NK-92 (cell line): ENCODE measurements around the gene MVK.

Source experiments
- DNase-seq: peaks from one replicate; lab custom pipeline; 2025; ENCODE audit not compliant: unreplicated experiment; lab: John Stamatoyannopoulos, UW

The MVK gene

GRCh38 chr12:109605599-109606228 is 32.1 kb downstream of the MVK start:
- DNase-seq = no peak

- no peak for DNase-seq
These were observed 32.9 kb downstream of the MVK start for GRCh38 chr12:109606320-109607028.

GRCh38 chr12:109607618-109608017 is 34.0 kb downstream of the MVK start:
- DNase-seq = no peak

GRCh38 chr12:109608270-109608669 is 34.7 kb downstream of the MVK start:
- no peak for DNase-seq

- no peak for DNase-seq
These were observed 35.2 kb downstream of the MVK start for GRCh38 chr12:109608793-109609192.

- DNase-seq = no peak
These were observed 35.7 kb downstream of the MVK start for GRCh38 chr12:109609342-109609741.

GRCh38 chr12:109610523-109610922 is 36.9 kb downstream of the MVK start:
- DNase-seq = no peak

- no peak for DNase-seq
These were observed 37.6 kb downstream of the MVK start for GRCh38 chr12:109611223-109611622.

- DNase-seq = no peak
These were observed 38.4 kb downstream of the MVK start for GRCh38 chr12:109612003-109612402.

- DNase-seq = no peak
These were observed 39.4 kb downstream of the MVK start for GRCh38 chr12:109612975-109613502.

GRCh38 chr12:109613649-109614455 is 40.3 kb downstream of the MVK start:
- no peak for DNase-seq

GRCh38 chr12:109615556-109616229 is 42.1 kb downstream of the MVK start:
- DNase-seq = no peak

GRCh38 chr12:109617491-109617890 is 43.9 kb downstream of the MVK start:
- no peak for DNase-seq

- DNase-seq = no peak
These were observed 44.5 kb downstream of the MVK start for GRCh38 chr12:109618082-109618481.

GRCh38 chr12:109619002-109619604 is 45.5 kb downstream of the MVK start:
- no peak for DNase-seq

- DNase-seq = no peak
These were observed 47.7 kb downstream of the MVK start for GRCh38 chr12:109621211-109621694.

GRCh38 chr12:109621901-109622364 is 48.3 kb downstream of the MVK start:
- DNase-seq = no peak

GRCh38 chr12:109624467-109624866 is 50.9 kb downstream of the MVK start:
- DNase-seq = no peak

GRCh38 chr12:109625131-109625559 is 51.6 kb downstream of the MVK start:
- DNase-seq = no peak

- DNase-seq = no peak
These were observed 52.3 kb downstream of the MVK start for GRCh38 chr12:109625749-109626377.
